ENCODE data around the gene ARHGAP26. TPM values are rescaled to one million over a fixed set of nuclear protein-coding genes. Genes with fewer than 3 reads are reported as not detected.

Gene ARHGAP26
- total and polyA plus RNA-seq, 2 experiments from 2014 or later = 9.5 to 16.8 TPM

DNA sequence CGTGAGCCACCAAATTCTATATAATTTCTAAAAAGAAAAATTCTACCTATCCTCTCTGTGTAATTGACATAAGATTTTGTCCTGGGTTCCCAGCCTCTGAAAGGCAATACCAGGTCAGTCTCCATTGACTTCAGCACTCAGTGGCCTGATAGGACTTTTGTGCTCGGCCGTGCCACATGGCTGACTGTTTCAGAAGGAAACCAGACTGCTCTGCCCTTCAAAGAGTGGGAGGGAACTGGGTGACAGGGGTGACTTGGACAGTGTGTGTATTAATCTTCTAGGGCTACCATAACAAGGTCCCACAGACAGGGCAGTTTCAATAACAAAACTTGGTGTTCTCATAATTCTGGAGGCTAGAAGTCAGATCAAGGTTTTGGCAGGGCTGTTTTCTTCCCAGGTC lies 43.0 kb downstream of the ARHGAP26 start (continued):
- TF ChIP-seq, protein P1, sequence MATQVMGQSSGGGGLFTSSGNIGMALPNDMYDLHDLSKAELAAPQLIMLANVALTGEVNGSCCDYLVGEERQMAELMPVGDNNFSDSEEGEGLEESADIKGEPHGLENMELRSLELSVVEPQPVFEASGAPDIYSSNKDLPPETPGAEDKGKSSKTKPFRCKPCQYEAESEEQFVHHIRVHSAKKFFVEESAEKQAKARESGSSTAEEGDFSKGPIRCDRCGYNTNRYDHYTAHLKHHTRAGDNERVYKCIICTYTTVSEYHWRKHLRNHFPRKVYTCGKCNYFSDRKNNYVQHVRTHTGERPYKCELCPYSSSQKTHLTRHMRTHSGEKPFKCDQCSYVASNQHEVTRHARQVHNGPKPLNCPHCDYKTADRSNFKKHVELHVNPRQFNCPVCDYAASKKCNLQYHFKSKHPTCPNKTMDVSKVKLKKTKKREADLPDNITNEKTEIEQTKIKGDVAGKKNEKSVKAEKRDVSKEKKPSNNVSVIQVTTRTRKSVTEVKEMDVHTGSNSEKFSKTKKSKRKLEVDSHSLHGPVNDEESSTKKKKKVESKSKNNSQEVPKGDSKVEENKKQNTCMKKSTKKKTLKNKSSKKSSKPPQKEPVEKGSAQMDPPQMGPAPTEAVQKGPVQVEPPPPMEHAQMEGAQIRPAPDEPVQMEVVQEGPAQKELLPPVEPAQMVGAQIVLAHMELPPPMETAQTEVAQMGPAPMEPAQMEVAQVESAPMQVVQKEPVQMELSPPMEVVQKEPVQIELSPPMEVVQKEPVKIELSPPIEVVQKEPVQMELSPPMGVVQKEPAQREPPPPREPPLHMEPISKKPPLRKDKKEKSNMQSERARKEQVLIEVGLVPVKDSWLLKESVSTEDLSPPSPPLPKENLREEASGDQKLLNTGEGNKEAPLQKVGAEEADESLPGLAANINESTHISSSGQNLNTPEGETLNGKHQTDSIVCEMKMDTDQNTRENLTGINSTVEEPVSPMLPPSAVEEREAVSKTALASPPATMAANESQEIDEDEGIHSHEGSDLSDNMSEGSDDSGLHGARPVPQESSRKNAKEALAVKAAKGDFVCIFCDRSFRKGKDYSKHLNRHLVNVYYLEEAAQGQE (IDR thresholded peaks at IDR 0.05; ENCODE audit: unreplicated experiment) = no peak
- TF ChIP-seq EZH2phosphoT487 (IDR thresholded peaks at IDR 0.05; ENCODE audit: unreplicated experiment) (no peak), ZNF331 (CRISPR knock-in tag; IDR thresholded peaks at IDR 0.05; ENCODE audit: low read depth) (no peak), NANOG (IDR thresholded peaks at IDR 0.05; ENCODE audit: borderline replicate concordance) (no peak), EZH2 (IDR thresholded peaks at IDR 0.05; ENCODE audit: low read depth, unreplicated experiment) (no peak), STAT1 (IDR thresholded peaks at IDR 0.05; ENCODE audit: unreplicated experiment) (no peak)
- TF ChIP-seq, protein P2, sequence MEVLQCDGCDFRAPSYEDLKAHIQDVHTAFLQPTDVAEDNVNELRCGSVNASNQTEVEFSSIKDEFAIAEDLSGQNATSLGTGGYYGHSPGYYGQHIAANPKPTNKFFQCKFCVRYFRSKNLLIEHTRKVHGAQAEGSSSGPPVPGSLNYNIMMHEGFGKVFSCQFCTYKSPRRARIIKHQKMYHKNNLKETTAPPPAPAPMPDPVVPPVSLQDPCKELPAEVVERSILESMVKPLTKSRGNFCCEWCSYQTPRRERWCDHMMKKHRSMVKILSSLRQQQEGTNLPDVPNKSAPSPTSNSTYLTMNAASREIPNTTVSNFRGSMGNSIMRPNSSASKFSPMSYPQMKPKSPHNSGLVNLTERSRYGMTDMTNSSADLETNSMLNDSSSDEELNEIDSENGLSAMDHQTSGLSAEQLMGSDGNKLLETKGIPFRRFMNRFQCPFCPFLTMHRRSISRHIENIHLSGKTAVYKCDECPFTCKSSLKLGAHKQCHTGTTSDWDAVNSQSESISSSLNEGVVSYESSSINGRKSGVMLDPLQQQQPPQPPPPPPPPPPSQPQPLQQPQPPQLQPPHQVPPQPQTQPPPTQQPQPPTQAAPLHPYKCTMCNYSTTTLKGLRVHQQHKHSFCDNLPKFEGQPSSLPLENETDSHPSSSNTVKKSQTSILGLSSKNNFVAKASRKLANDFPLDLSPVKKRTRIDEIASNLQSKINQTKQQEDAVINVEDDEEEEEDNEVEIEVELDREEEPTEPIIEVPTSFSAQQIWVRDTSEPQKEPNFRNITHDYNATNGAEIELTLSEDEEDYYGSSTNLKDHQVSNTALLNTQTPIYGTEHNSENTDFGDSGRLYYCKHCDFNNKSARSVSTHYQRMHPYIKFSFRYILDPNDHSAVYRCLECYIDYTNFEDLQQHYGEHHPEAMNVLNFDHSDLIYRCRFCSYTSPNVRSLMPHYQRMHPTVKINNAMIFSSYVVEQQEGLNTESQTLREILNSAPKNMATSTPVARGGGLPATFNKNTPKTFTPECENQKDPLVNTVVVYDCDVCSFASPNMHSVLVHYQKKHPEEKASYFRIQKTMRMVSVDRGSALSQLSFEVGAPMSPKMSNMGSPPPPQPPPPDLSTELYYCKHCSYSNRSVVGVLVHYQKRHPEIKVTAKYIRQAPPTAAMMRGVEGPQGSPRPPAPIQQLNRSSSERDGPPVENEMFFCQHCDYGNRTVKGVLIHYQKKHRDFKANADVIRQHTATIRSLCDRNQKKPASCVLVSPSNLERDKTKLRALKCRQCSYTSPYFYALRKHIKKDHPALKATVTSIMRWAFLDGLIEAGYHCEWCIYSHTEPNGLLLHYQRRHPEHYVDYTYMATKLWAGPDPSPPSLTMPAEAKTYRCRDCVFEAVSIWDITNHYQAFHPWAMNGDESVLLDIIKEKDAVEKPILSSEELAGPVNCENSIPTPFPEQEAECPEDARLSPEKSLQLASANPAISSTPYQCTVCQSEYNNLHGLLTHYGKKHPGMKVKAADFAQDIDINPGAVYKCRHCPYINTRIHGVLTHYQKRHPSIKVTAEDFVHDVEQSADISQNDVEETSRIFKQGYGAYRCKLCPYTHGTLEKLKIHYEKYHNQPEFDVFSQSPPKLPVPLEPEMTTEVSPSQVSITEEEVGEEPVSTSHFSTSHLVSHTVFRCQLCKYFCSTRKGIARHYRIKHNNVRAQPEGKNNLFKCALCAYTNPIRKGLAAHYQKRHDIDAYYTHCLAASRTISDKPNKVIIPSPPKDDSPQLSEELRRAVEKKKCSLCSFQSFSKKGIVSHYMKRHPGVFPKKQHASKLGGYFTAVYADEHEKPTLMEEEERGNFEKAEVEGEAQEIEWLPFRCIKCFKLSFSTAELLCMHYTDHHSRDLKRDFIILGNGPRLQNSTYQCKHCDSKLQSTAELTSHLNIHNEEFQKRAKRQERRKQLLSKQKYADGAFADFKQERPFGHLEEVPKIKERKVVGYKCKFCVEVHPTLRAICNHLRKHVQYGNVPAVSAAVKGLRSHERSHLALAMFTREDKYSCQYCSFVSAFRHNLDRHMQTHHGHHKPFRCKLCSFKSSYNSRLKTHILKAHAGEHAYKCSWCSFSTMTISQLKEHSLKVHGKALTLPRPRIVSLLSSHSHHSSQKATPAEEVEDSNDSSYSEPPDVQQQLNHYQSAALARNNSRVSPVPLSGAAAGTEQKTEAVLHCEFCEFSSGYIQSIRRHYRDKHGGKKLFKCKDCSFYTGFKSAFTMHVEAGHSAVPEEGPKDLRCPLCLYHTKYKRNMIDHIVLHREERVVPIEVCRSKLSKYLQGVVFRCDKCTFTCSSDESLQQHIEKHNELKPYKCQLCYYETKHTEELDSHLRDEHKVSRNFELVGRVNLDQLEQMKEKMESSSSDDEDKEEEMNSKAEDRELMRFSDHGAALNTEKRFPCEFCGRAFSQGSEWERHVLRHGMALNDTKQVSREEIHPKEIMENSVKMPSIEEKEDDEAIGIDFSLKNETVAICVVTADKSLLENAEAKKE (CRISPR knock-in tag; IDR thresholded peaks at IDR 0.05) = no peak

Measured in GM23338 (cell line).